ENCODE data around the gene SLC5A2.
"Not testable (repeated sequence)": the region's sequence is repeated elsewhere in the genome, so short reads cannot be mapped to it uniquely, and the experiment has no call there.

SLC5A2 gene

DNA sequence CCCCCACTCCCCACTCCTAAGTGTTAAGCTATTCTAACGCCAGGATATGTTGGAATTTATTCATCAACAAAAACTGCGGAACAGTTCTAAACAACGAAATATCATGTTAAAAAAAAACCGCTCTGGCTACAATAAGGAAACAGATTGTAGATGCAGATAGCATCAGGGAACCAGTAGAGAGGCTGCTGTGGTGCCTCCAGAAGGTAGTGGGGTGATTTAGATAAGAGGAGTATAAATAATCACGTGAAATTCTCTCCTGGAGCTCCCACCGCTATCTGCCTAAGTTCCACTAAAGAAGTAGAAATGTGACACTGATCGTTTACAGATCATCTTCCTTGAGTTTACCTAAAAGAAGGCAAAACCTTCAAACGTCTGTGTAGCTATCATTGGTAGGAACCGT lies 52.8 kb downstream of the SLC5A2 start:
- TF ChIP-seq CTCF (IDR thresholded peaks at IDR 0.05; ENCODE audit: control insufficient read depth, insufficient read depth, low read depth, low read length, missing control alignments): no peak
- no peak overlapping the region for H3K4me3 ChIP-seq (ENCODE audit: control insufficient read depth, low read depth, low read length)
- no peak for DNase-seq (ENCODE audit: low read depth)

- no peak for TF ChIP-seq CTCF (IDR thresholded peaks at IDR 0.05; ENCODE audit: control insufficient read depth, insufficient read depth, low read depth, low read length, missing control alignments)
- DNase-seq (ENCODE audit: low read depth): no peak
- no peak overlapping the region for H3K4me3 ChIP-seq (ENCODE audit: control insufficient read depth, low read depth, low read length)
These were observed 54.0 kb downstream of the SLC5A2 start for GRCh38 chr16:31536804-31537361.

DNA sequence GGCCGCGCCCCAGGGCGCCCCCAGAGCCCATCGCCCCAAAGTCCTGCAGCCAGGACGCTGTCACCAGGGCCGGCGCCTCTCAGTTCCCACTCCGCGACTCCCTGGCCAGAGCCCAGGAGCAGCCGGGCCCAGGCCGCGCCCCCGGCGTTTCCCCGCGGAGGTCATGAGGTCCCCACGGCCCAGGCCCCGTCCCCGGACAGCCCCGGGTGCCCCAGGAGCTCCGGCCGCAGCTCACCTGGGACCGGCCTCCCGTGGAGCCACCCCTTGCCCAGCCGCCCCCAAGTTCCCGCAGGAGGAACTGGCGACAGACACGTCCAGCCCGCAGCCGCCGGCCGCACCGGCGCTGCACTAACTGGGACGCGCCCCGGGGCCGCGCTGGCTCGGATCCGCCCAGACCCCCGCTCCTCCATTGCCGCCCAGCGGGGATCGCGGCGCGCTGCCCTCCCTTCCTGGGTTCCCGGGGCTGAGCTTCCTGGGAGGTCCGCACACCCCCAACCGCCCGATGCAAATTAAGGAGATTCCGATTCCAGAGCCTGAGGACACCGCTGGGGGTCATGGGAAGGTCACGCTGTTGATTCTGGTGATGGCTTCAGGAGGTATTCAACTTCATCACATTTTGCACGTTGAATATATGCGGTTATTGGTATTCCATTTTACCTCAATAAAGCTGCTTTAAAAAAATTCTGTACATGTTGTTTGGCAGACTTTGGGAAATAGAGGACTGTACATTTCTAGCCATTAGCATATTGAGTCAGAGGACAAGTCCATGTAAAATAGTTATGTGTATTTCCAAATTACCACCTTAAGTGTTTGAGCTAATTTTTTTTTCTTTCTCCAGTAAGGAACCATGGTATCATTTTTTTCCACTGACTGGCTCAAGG lies 54.7 kb downstream of the SLC5A2 start:
- DNase-seq (ENCODE audit: low read depth): no peak
- no peak overlapping the region for H3K4me3 ChIP-seq (ENCODE audit: control insufficient read depth, low read depth, low read length)
- TF ChIP-seq CTCF (IDR thresholded peaks at IDR 0.05; ENCODE audit: control insufficient read depth, insufficient read depth, low read depth, low read length, missing control alignments): no peak

DNA sequence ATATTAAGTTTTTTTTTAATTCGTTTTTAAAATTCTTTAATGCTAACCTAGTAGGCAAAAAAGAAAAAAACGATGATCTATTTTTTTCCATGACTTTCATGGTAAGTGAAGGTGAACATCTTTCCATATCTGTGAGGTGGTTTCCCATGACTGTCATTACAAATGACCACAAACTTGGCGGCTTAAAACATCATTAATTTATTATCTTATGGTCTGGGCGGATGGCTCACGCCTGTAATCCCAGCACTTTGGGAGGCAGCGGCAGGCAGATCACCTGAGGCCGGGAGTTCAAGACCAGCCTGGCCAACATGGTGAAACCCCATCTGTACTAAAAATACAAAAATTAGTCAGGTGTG lies 55.3 kb downstream of the SLC5A2 start:
- DNase-seq (ENCODE audit: low read depth); H3K4me3 ChIP-seq (ENCODE audit: control insufficient read depth, low read depth, low read length): not testable (repeated sequence)

- not testable (repeated sequence) for H3K4me3 ChIP-seq (ENCODE audit: control insufficient read depth, low read depth, low read length); DNase-seq (ENCODE audit: low read depth)
These were observed 56.8 kb downstream of the SLC5A2 start for GRCh38 chr16:31539762-31540161.

Data from AG09309 (cell line).